GM18873 (cell line): ENCODE data around the gene TRAPPC10.

Experiments
- ATAC-seq: cut with Tn5 transposase; IDR thresholded peaks from one replicate; pipeline ENCODE4 v1.9.1; 2021; ENCODE audit warnings: mild to moderate bottlenecking, moderate library complexity, moderate number of reproducible peaks; ENCODE audit not compliant: unreplicated experiment, low FRiP score

Gene TRAPPC10

DNA sequence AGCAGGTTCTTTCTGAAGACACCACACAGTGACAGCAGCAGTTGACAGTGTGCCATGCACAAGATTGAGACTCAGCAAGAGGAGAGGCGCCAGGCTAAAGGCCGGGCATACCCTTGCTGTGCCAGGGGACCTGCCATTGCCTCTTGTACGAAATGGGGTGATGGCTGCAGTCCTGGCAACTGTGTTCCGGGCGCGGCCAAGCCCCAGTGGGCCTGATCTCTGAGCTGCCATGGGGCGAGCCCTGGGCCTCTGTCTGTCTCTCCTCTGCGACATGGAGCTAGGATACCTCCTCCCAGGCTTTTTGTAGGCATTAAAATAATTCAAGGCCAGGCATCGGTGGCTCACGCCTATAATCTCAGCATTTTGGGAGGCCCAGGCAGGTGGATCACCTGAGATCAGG lies 9.6 kb upstream of the TRAPPC10 start:
- no peak for ATAC-seq

DNA sequence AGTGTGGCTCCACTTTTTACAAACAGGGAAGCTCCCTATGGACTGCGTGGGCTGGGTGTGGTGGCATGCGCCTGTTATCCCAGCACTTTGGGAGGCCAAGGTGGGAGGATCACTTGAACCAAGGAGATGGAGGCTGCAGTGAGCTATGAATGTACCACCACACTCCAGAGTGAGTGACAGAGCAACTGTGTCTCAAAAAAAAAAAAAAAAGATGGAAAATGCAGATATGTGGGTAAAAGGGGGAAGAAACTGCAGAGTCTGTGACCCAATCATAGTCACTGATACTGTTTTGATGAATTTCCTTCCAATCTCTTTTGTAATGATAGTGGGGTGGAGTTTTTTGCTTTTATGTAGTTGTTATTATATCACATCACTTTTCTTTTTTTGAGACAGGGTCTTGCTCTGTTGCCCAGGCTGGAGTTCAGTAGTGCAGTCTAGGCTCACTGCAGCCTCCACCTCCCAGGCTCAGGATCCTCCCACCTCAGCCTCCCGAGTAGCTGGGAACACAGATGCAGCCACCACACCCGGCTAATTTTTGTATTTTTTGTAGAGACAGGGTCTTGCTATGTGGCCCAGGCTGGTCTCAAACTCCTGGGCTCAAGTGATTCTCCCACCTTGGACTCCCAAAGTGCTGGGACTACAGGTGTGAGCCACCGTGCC lies 8.7 kb upstream of the TRAPPC10 start:
- ATAC-seq: no peak

DNA sequence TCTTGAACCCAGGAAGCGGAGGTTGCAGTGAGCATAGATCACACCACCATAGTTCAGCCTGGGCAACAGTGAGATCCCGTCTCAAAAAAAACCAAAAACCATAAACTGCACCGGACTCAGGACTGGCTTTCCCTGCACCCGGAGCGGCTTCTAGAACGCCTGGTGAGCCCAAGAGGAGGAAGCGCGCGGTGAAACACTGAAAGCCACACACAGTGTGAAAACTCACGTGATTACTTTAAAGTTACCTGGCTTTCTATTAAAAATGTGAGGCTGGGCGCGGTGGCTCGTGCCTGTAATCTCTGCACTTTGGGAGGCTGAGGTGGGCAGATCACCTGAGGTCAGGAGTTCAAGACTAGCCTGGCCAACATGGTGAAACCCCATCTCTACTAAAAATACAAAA lies 7.0 kb upstream of the TRAPPC10 start:
- no peak for ATAC-seq

DNA sequence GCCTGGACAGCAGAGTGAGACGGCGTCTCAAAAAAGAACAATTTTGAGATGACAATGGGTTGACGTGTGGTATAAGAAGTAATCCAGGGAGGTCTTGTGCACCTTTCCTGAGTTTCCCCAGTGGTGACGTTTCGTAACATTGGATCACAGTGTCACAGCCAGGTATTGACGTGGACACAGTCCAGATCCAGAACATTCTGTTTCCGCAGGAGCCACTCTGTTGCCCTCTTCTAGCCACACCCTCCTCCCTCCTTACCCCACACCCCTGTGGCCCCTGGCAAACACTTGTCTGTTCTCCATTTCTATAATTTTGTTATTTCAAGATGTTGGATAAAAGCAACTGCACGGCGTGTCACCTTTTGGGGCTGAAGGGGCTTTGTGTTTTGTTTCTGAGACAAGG lies 6.5 kb upstream of the TRAPPC10 start:
- ATAC-seq: no peak

DNA sequence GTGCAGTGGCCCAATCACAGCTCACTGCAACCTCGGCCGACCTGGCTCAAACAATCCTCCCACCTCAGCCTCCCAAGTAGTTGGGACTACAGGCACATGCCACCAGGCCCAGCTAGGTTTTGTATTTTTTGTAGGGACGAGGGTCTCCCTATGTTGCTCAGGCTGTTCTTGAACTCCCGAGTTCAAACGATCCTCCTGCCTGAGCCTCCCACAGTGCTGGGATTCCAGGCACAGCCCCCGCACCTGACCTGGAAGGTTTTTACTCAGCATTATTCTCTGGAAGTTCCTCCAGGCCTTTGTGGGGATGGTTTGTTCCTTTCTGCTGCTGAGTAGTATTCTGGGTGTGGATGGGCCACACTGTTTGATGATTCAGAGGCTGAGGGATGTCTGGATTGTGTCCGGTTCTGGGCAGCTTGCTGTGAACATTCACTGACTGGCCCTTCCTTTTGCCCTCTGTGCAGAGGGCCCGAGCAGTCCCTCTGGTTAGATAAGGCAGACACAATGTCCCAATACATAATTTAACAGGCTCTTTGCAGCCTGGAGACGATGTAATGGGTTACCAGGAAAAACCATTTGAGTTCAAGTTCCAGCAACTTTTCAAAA lies 6.0 kb upstream of the TRAPPC10 start:
- ATAC-seq: no peak

DNA sequence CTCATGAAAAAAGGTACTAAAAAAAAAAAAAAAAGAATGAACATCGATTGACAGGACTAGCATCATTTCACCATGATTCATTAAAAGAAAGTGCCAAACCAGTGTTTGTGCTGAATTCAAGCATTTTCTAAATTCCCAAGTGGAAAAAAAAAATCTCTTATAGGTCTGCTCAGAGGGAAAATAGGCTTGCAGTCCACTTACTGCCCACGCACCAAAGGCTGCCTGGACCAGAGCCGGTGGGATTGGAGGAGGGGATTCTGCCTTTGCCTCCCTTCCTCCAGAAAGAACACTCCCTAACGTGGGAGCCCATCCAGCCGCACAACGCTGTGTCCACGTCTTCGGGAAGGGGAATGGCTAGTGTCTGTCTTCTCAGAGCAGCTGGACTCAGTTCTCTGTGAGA lies 5.5 kb upstream of the TRAPPC10 start:
- no peak for ATAC-seq

DNA sequence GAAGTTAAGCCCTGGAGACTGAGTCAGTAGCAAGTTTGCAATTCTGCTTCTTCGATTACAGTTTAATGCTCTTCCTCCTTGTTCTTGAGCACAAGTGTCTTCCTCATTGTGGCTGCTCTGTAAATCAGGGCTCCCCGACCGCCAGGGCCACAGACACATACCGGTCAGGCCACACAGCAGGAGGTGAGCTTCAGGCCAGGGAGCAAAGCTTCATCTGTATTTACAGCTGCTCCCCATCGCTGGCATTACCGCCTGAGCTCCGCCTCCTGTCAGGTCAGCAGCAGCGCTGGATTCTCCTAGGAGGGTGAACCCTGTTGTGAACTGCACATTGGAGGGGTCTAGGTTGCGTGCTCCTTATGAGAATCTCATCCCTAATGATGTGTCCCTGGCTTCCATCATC lies 1.7 kb upstream of the TRAPPC10 start:
- no peak for ATAC-seq

DNA sequence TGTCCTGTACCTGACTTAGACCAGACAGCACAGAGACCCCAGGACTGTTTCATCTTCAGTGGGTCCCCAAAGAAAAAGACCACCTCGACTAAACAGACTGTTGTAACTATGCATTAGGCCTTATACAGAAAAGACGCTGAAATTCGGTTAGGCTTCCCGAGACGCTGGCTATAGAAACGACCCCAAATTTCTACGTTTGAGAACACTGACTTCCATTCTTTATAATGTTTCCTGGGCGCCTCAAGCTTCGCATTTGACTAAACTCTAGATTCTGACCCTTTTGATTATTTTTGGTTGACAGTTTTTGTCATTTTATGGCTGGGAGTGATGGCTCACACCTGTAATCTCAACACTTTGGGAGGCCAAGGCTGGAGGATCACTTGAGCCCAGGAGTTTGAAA lies 986 bp upstream of the TRAPPC10 start:
- ATAC-seq: no peak

DNA sequence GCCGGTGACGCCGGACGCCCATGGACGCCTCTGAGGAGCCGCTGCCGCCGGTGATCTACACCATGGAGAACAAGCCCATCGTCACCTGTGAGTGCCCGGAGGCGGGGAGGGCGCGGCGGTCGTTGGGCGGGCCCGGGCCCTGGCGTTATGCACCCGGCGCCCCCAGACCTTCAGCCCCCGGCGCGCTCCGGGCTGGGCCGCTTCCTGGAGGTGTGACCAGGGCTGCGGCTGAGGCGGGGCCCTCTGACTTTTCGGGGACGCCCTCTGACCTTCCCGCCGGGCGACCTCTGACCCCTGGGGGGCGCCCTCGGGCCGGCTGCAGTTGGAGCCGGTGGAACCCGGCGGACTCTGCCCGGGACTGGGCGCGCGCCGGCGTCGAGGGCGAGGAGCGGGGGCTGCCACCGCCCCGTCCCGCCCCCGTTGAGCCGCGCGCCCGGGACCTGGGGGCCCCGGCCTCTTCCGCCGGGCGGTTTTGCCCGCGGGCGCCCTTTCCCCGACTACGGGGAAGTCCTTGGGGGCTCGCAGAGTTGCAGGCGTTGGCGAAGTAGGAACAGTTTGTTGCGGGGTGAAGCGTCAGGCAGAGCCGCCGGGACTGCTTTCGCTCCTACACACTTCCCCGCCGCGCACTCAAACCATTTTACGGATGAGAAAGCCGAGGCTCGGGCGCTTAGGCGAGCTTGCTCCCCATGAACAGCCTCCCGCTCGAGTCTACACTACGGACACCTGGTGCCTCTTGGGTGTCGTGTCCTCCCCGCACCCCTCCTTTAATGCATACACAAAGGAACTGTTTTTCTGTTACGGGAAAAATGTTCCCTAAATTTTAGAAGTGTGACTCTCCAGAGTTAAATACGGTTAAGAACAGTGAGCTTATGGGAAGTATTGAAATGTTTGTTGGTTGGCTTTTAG lies 618 bp downstream of the TRAPPC10 start:
- peak; percentile 56 for ATAC-seq

DNA sequence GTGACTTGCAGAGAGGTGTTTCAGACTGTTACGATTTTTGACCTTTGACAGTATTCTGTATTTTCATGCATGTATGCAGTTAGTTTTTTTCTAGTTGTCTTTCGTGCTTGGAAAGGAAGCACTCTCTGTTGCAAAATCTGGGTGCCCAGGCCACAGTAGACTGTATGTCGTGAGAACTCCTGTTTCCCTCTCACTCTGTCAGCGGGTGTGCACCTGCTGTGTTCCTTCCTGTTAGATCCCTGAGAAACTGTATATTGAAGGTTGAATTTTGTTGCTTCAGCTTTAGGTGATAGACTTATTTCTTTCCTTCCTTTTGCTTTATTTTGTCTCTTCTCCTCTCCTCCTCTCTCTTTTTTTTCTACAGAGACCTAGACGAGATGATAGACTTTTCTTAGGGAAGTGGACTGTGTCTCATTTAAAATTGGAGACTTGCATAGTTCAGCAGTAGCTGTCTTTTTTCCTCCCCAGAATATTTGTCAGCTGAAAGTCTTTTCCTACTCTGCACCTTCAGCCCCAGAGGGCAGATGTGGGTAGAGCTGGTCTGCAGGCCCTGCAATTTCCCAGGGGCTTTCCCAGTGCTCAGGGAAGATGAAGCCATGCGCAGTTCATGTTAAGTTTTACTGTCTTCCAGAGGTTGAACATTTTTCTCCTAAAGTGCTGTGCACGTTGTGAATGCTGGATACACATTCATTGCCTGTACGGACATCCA lies 1.4 kb downstream of the TRAPPC10 start:
- no peak for ATAC-seq

DNA sequence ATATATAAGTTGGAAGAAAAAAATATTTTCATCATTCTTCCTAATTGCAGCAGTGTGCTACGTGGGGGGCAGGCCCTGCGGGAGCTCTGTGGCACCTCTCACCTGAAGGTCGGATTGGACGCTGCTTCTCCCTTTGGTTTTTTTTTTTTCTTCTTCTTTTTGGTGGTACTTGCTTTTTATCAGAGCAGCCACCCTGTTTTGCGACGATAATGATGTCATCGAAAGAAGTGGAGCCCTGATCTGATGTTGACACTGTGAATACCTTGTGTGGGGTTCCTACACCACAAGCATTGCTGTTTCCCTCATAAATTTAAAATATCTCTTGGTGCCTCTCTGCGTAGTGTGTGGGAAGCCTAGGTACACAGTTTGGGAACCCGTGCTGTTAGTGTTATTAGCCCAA lies 5.5 kb downstream of the TRAPPC10 start:
- no peak for ATAC-seq

DNA sequence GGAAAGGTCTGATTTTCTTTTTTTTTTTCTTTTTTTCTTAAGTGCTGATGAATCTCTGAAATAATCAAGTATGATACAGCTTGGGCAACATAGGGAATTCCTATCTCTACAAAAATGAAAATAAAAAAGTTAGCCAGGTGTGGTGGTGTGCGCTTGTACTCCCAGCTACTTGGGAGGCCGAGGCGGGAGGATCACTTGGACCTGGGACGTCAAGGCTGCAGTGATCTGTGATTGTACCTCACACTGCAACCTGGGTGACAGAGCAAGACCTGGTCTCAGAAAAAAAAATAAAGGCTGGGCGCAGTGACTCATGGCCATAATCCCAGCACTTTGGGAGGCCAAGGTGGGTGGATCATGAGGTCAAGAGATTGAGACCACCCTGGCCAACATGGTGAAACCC lies 6.0 kb downstream of the TRAPPC10 start:
- ATAC-seq: no peak

DNA sequence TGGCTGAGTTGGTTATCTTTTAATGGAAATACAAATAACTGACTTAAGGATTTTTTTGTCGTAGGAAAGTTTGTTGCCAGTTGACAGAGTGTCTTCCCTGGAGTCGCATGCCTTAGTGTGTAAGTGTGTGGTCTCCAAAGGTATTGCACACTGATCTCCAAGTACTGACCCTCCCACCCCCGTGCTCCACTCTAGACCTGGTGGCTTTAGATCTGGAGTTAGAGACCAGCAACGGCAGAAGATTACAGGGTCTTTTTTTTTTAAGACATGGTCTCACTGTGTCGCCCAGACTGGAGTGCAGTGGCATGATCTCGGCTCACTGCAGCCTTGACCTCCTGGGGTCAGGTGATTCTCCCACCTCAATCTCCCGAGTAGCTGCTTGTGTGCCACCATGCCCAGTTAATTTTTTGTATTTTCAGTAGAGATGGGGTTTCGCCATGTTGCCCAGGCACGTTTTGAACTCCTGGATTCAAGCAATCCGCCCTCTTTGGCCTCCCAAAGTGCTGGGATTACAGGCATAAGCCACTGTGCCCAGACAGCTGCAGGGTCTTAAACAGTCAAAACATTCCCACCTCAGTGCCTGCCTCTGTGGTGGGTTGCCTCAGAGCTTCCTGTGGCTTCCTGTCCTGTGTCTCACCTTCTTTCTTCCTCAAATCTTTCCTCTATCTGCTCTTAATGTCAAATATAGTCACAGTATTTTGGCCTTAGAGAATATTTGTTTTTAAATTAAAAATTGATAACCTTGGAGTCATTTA lies 6.9 kb downstream of the TRAPPC10 start:
- ATAC-seq: no peak

DNA sequence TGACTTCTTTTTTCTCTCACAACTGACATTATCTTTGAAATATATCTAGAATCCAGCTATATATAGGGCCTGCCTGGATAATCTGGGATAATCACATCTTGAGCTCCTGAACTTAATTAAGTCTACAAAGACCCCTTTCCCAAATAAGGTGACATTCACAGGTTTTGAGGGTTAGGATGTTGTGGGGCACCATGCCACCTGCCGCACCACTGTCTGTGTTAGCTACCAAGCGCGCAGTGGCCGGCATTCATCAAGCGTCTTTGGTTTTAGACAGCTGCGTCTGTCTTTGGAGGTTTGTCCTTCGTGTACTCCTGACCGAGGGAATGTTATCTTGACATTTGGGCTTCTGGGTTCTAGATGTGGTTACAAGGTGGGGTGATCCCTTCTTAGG lies 7.5 kb downstream of the TRAPPC10 start:
- ATAC-seq: no peak

DNA sequence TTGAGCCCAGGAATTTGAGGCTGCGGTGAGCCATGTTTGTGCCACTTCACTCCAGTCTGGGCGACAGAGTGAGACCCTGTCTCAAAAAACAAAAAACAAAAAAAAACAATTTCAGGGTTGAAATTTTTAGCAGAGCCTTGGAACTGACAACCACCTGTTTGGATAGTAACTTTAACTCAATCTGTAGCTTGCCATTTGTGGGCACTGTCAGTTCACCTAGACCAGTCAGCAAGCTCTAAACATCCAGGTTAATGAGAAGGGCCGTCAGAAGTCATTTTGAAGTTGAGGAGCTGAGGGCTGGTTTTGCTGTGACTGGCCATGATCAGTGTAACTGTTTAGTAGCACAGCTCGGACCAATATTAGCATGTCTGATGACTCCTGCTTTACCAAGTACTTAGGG lies 8.4 kb downstream of the TRAPPC10 start:
- no peak for ATAC-seq

DNA sequence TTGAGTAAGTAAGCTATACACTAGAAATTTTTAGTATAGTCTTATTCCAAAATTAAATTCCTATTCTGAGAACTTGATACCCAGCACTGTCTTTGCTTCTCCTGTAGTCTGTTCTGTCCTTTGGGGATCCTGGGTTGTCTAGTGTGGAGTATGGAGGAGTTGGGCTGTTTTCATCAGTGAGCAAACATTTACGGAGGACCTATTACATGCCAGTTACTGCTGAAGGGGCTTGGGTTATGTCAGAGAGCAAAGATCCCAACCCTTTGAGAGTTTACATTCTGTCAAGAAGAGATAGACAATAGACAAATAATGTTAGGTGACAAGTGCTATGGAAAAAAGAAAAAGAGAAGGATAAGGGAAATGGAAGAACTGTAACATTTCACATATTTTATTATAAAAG lies 9.0 kb downstream of the TRAPPC10 start:
- ATAC-seq: no peak

DNA sequence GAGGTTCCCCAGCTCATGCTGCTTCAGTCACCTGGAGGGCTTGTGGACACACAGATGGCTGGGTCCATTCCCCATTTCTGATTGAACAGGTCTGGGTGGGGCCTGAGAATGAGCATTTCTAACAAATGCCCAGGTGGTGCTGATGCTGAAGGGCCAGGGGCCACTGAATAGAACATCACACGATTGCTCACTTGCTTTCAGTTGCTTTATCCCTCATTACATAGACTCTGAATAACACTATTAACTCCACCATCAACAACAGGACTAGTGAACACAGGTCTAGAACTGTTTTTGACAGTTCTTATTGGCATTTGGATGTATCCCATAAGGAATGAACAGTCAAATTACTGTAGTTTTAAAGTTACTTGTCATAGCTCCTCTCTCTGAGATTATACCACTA lies 12.1 kb downstream of the TRAPPC10 start:
- ATAC-seq: no peak

DNA sequence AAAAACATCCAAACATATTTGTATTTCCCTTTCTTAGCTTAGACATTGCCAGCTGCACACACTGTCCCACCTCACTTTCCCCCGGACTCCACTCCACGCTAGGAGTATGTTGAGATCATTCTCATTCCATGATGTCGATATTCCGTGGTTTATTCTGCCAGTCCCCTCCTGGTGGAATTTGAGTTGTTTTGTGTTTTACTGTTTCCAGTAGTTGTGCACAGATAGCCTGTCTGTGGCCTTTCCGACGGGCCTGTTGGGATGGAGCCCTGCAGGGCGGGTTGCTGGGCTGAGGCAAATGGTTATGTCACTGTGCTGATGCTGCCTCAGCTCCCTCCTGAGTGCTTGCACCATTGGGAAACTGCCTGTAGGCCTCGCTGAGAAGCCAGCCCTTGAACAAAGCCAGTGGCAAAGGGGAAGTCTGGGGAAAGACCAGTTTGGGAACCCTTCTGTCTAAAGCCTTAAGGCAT lies 12.8 kb downstream of the TRAPPC10 start:
- no peak for ATAC-seq

DNA sequence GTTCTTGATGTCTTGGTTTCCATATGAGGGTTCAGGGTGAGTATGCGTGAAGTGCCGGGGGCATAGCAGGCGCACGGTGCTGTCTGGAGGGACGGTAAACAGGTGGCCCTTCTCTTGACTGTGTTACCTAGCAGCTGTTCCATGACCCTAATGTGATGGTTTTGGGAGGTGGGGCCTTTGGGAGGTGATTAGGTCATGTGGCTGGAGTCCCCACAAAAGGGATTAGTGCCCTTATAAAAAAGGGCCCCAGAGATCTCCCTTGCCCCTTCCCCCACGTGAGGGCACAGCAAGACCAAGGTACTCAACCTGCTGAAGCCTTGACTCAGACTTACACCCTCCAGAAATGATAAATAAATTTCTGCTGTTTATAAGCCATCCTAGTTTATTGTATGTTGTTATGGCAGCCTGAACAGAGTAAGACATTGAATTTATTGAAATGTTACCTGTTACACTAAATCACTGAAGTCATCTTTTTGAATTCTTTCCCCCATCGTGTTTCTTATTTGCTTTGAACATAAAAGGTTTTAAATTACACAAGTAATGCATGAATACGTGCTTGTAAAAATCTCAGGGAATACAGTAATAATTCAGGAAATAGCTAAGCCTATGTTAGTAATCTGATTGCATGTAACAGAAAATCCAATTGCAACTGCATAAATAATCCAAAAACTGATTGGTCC lies 15.6 kb downstream of the TRAPPC10 start:
- no peak for ATAC-seq

DNA sequence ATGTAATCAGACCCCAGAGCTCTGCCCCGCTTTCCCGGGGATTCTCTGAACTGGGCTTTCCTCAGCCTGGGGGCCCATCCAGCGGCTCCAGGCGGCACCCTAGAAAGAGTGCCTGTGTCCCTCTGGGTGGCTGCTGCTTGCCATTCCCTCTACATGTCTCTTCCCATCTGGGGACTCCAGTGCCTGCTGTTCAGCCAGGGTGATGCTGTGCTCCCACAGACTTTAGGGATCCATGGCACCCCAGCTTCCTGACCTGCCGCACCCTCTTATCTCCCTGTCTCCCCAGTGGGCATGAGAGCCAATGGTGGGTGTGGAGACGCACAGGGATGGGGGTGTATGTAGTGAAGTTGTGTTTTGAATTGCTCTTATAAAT lies 16.2 kb downstream of the TRAPPC10 start:
- ATAC-seq: no peak
